Stomach (tissue), 4 donors: ENCODE results near the gene CARD11.

Source experiments
- CTCF ChIP-seq, 7 experiments: fragments of 450-650 bp in 4 of 7; fragments of 200-600 bp in 3 of 7; sonication (generic) in 3 of 7; IDR thresholded peaks; one replicate each; pipeline ENCODE4 v1.5.1; 2016 to 2019; ENCODE audit warnings: antibody characterized with exemption in 7 of 7, control low read depth in 2 of 7, mild to moderate bottlenecking in 1 of 7
- POLR2A ChIP-seq, 4 donors: fragments of 450-650 bp; IDR thresholded peaks; one replicate each; pipeline ENCODE4 v1.6.1; 2016; ENCODE audit warnings: antibody characterized with exemption in 4 of 4, control low read depth in 2 of 4, mild to moderate bottlenecking in 1 of 4, moderate library complexity in 1 of 4
- POLR2AphosphoS5 ChIP-seq, 3 donors: sonication (generic); formaldehyde crosslinking; IDR thresholded peaks; one replicate each; pipeline ENCODE4 v1.6.1; 2016; ENCODE audit warnings: antibody characterized with exemption in 3 of 3

GRCh38 chr7:2879354-2879753 is 164.3 kb downstream of the CARD11 start:
- TF ChIP-seq POLR2AphosphoS5 (IDR thresholded peaks at IDR 0.05) = no peak
- no peak for TF ChIP-seq POLR2A (IDR thresholded peaks at IDR 0.05)
- TF ChIP-seq CTCF (IDR thresholded peaks at IDR 0.05) = no peak
